Keratinocyte (primary cell): ENCODE results near the gene FCRL3.

Experiments used
- CTCF ChIP-seq, 3 experiments: IDR thresholded peaks in 1 of 3; conservative IDR thresholded peaks in 1 of 3; optimal IDR thresholded peaks in 1 of 3; 2 replicates in 2 of 3; 3 replicates in 1 of 3; pipeline versions ENCODE3 to v1.5.1; 2011; ENCODE audit warnings: low read length in 3 of 3, mild to moderate bottlenecking in 3 of 3, moderate library complexity in 2 of 3, control low read depth in 1 of 3, inconsistent platforms in 1 of 3; ENCODE audit not compliant: insufficient read depth in 2 of 3; ENCODE audit errors: extremely low read depth in 1 of 3
- EZH2 ChIP-seq: IDR thresholded peaks from one replicate; pipeline ENCODE4 v1.6.1; 2012; ENCODE audit warnings: inconsistent platforms, mild to moderate bottlenecking, low read length, moderate library complexity

- TF ChIP-seq EZH2 (no peak), CTCF (optimal IDR thresholded peaks at IDR 0.05 in 1 of 3, IDR thresholded peaks at IDR 0.05 in 1 of 3, conservative IDR thresholded peaks at IDR 0.05 in 1 of 3; ENCODE audit: extremely low read depth in 1 of 3, insufficient read depth in 2 of 3, low read length in 3 of 3) (no peak)
These were observed 33.8 kb upstream of the FCRL3 start for GRCh38 chr1:157734321-157734720.
